ENCODE results near the gene STK32A.
"Not testable (repeated sequence)": the region's sequence is repeated elsewhere in the genome, so short reads cannot be mapped to it uniquely, and the experiment has no call there.

STK32A gene

DNA sequence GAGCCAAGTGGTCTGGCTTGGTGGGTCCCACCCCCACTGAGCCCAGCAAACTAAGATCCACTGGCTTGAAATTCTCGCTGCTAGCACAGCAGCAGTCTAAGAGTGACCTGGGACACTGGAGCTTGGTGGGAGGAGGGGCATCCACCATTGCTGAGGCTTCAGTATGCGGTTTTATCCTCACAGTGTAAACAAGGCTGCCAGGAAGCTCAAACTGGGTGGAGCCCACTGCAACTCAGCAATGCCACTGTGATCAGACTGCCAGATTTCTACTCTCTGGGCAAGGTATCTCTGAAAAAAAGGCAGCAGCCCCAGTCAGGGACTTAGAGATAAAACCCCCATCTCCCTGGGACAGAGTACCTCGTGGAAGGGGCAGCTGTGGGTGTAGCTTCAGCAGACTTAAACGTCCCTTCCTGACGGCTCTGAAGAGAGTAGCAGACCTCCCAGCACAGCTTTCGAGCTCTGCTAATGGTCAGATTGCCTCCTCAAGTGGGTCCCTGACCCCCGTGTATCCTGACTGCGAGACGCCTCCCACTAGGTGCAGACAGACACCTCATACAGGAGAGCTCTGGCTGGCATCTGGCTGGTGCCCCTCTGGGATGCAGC is 18.2 kb upstream of the STK32A start:
- Histone ChIP-seq H3K4me1 (ENCODE audit: control insufficient read depth, insufficient read depth, low read length) (peaks cover 11% of the 10 kb centered on the region), H3K9ac (ENCODE audit: low read depth, low read length) (no peak overlapping the region), H3K36me3 (ENCODE audit: control insufficient read depth, insufficient read depth, low read length) (no peaks in the 10 kb centered on the region), H3K9me3 (ENCODE audit: control insufficient read depth, insufficient read depth, low read length) (no peaks in the 10 kb centered on the region), H3K4me3 (ENCODE audit: low read depth, low read length) (peak overlapping the region; percentile 33; the same call in 1 of the 2 replicates), H3K27me3 (ENCODE audit: control insufficient read depth, insufficient read depth, low read length) (no peaks in the 10 kb centered on the region), H3K27ac (ENCODE audit: low read depth, low read length) (no peak overlapping the region)

DNA sequence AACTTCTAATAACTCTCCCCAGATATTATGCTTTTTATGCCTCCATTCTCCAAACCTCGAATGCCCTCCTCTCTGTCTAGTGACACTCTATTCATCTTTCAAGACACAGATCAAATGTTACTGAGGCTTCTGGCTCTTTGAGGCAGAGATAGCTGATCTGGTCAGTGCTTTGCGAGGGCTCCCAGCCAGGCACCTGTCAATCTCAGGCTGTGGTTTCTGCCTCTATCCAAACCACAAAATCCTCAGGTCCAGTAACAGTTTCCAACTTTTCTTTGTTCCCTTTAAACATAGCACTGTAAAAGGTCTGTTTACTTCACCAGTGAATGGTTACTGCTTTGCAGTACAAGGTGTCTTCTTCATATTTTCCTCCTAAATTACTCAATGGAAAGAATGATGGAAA is 11.5 kb upstream of the STK32A start:
- H3K4me1 ChIP-seq (ENCODE audit: control insufficient read depth, insufficient read depth, low read length), result peaks cover 7% of the 10 kb centered on the region
- no peak overlapping the region for H3K9ac ChIP-seq (ENCODE audit: low read depth, low read length)
- no peaks in the 10 kb centered on the region for H3K36me3 ChIP-seq (ENCODE audit: control insufficient read depth, insufficient read depth, low read length)
- H3K27me3 ChIP-seq (ENCODE audit: control insufficient read depth, insufficient read depth, low read length), result no peaks in the 10 kb centered on the region
- no peak overlapping the region for H3K4me3 ChIP-seq (ENCODE audit: low read depth, low read length)
- no peak overlapping the region for H3K27ac ChIP-seq (ENCODE audit: low read depth, low read length)
- no peaks in the 10 kb centered on the region for H3K9me3 ChIP-seq (ENCODE audit: control insufficient read depth, insufficient read depth, low read length)

DNA sequence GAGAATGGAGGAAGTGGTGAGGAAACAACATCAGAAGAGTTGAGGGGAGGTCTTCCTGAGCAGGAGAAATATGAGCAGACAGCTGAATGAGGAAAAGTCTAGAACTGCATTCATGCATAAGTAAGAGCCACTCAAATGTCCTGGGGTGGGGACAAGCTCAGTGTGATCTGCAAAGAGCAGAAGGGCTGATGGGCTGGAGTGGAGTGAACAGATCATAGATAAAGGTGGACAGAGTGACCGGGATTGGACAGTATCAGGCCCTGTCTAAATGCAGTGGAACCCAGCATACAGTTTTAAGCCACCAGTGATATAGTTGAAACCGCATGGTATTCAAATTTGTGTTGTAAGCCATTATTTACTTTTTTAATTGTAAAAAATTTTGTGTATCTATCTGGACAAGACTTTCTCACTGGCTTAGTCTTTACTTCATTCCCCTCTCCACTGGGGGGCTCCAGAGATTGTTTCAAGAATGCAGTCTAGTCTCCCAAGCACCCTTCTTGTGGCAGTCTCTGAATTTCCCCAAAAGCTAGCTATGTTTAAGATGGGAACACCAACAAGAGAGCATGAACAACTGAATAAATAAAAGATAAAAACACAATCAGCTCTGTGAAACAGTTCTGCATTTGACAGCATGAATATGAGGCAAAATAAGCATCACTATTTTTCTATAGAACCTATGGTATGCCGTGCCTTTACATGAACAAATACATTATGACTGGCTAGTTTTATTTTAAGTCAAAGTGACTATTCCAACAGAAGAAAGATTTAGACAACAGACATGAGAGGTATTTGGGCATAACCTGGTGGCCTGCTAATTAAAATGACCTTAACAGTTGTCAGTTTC is 10.7 kb upstream of the STK32A start:
- no peak overlapping the region for H3K27ac ChIP-seq (ENCODE audit: low read depth, low read length)

DNA sequence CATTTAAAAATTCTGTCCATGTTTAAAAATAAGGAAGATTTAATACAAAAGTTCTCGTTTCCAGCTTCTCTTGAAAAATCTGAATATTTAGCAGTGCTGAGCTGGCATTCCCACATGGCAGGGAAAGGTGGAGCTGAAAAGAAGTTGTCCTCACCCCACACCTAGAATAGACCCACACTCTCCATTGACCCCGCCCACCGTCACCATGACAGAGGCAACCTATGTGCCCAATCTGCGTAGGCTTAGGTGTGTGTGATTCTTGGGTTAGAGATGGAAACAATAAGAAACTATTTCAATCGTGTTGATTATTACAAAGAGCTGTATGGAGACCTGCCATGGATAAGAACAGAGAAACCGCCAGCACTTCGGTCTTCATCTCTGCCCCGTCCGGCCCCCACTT is 8.9 kb upstream of the STK32A start:
- H3K9me3 ChIP-seq (ENCODE audit: control insufficient read depth, insufficient read depth, low read length), result no peaks in the 10 kb centered on the region
- no peak overlapping the region for H3K4me3 ChIP-seq (ENCODE audit: low read depth, low read length)
- no peak overlapping the region for H3K27ac ChIP-seq (ENCODE audit: low read depth, low read length)
- peaks cover 7% of the 10 kb centered on the region for H3K4me1 ChIP-seq (ENCODE audit: control insufficient read depth, insufficient read depth, low read length)
- no peaks in the 10 kb centered on the region for H3K36me3 ChIP-seq (ENCODE audit: control insufficient read depth, insufficient read depth, low read length)
- peaks cover 9% of the 10 kb centered on the region for H3K27me3 ChIP-seq (ENCODE audit: control insufficient read depth, insufficient read depth, low read length)
- H3K9ac ChIP-seq (ENCODE audit: low read depth, low read length), result no peak overlapping the region

More for the DNA sequence above, 10.7 kb upstream of the STK32A start:
- Histone ChIP-seq H3K27me3 (ENCODE audit: control insufficient read depth, insufficient read depth, low read length) (no peaks in the 10 kb centered on the region), H3K36me3 (ENCODE audit: control insufficient read depth, insufficient read depth, low read length) (no peaks in the 10 kb centered on the region), H3K4me1 (ENCODE audit: control insufficient read depth, insufficient read depth, low read length) (peaks cover 7% of the 10 kb centered on the region), H3K9me3 (ENCODE audit: control insufficient read depth, insufficient read depth, low read length) (no peaks in the 10 kb centered on the region), H3K4me3 (ENCODE audit: low read depth, low read length) (no peak overlapping the region), H3K9ac (ENCODE audit: low read depth, low read length) (no peak overlapping the region)

DNA sequence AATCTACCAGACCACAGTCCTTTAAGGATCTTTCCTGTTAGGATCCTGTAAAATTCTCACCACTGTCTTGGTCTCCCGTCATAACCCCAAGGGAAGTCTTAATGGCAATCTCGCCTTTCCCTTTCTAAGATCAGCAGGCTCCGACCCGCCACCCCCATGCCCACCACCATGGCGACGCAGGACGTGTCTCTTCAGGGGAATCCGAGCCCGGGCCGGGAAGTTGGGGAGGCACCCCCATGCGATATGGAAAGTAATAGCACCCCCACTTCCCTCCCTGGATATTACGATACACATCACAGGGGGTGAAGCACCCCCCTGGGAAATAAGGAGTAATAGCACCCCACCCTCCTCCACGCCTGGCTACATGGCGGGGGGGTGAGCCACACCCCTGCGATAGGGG is 8.3 kb upstream of the STK32A start:
- Histone ChIP-seq H3K9me3 (ENCODE audit: control insufficient read depth, insufficient read depth, low read length) (no peaks in the 10 kb centered on the region), H3K9ac (ENCODE audit: low read depth, low read length) (no peak overlapping the region)

DNA sequence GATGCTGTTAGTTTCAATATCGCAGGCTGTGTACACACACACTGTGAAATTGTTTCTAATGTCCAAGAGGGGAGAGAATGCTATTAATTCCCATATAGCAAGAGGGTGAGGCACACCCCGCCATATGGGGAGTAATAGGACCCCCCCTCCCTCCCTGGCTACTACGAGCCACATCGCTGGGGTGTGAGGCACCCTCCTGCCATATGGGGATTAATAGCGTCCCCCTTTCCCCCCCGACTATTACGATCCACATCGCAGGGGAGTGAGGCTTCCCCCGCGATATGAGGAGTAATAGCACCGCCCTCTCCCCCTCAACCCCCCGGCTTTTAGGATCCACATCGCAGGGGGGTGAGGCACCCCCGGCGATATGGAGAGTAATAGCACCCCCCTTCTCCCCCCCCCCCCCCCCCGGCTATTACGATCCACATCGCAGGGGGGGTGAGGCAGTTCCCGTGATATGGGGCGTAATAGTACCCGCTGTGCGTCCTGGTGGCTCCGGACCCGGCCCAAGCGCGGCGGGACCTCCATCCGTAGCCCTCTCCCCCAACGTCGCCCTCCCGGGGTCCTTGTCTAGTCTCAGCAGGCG is 494 bp upstream of the STK32A start:
- peaks cover 54% of the 10 kb centered on the region for H3K27me3 ChIP-seq (ENCODE audit: control insufficient read depth, insufficient read depth, low read length)
- H3K4me3 ChIP-seq (ENCODE audit: low read depth, low read length), result peak overlapping the region; percentile 82
- H3K36me3 ChIP-seq (ENCODE audit: control insufficient read depth, insufficient read depth, low read length), result no peaks in the 10 kb centered on the region
- no peak overlapping the region for H3K27ac ChIP-seq (ENCODE audit: low read depth, low read length)
- no peaks in the 10 kb centered on the region for H3K9me3 ChIP-seq (ENCODE audit: control insufficient read depth, insufficient read depth, low read length)
- H3K4me1 ChIP-seq (ENCODE audit: control insufficient read depth, insufficient read depth, low read length), result no peaks in the 10 kb centered on the region; the same call in 1 of the 2 replicates
- H3K9ac ChIP-seq (ENCODE audit: low read depth, low read length), result no peak overlapping the region

More for the DNA sequence above, 8.3 kb upstream of the STK32A start:
- Histone ChIP-seq H3K27me3 (ENCODE audit: control insufficient read depth, insufficient read depth, low read length) (peaks cover 15% of the 10 kb centered on the region), H3K4me3 (ENCODE audit: low read depth, low read length) (no peak overlapping the region), H3K36me3 (ENCODE audit: control insufficient read depth, insufficient read depth, low read length) (no peaks in the 10 kb centered on the region), H3K27ac (ENCODE audit: low read depth, low read length) (no peak overlapping the region), H3K4me1 (ENCODE audit: control insufficient read depth, insufficient read depth, low read length) (peaks cover 7% of the 10 kb centered on the region)

DNA sequence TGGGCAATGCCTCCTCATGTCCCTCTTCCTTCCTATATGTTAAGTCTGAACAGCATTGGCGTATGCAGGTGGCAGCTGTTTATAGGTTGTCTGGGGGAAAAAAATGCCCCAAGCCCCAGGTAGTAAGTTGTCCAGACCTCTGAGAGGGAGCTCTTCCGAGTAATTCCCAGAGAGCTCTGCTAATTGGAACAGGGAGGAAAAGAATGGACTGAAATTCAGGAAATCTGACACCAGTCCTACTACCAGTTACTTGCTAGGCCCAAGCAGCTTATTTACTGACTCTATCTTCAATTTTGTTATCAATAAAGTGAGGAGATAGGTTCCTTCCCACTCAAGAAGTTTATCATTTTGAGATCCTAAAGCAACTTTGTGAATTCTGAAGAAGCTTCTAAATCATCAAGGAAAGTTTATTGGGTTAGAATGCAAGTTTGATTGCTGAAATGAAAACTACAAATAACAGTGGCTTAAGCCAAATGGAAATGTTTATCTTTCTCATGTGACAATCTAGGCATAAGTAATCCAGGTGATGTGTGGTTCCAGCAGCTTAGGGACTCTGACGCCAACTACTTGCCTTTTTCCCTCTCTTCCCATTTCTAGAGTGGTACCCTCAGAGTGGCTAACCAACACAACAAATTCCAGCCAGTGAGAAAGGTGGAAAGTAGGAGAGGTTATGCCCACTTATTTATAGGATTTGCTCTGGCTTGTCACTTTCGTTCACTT is 5.6 kb downstream of the STK32A start:
- Histone ChIP-seq H3K4me1 (ENCODE audit: control insufficient read depth, insufficient read depth, low read length) (peaks cover 8% of the 10 kb centered on the region; the same call in 1 of the 2 replicates), H3K36me3 (ENCODE audit: control insufficient read depth, insufficient read depth, low read length) (no peaks in the 10 kb centered on the region), H3K27me3 (ENCODE audit: control insufficient read depth, insufficient read depth, low read length) (peaks cover 6% of the 10 kb centered on the region; the same call in 1 of the 2 replicates), H3K27ac (ENCODE audit: low read depth, low read length) (no peak overlapping the region), H3K9ac (ENCODE audit: low read depth, low read length) (no peak overlapping the region), H3K9me3 (ENCODE audit: control insufficient read depth, insufficient read depth, low read length) (no peaks in the 10 kb centered on the region), H3K4me3 (ENCODE audit: low read depth, low read length) (no peak overlapping the region)

DNA sequence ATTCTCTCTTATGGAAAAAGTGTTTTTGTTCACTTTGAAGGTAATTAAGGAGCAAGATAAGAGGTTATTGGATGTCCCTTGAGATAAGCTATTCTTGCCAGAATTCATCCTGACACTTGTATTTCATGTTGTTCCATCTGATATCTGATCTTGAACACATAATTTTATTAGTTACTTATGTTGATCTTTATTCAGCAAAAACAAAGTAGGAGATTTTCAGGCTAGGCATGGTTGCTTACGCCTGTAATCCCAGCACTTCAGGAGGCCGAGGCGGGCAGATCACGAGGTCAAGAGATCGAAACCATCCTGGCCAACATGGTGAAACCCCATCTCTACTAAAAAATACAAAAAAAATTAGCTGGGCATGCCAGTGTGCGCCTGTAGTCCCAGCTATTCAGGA is 8.4 kb downstream of the STK32A start:
- not testable (repeated sequence) for H3K36me3 ChIP-seq (ENCODE audit: control insufficient read depth, insufficient read depth, low read length); H3K9ac ChIP-seq (ENCODE audit: low read depth, low read length); H3K27me3 ChIP-seq (ENCODE audit: control insufficient read depth, insufficient read depth, low read length); H3K4me3 ChIP-seq (ENCODE audit: low read depth, low read length); H3K27ac ChIP-seq (ENCODE audit: low read depth, low read length); H3K9me3 ChIP-seq (ENCODE audit: control insufficient read depth, insufficient read depth, low read length); H3K4me1 ChIP-seq (ENCODE audit: control insufficient read depth, insufficient read depth, low read length)

DNA sequence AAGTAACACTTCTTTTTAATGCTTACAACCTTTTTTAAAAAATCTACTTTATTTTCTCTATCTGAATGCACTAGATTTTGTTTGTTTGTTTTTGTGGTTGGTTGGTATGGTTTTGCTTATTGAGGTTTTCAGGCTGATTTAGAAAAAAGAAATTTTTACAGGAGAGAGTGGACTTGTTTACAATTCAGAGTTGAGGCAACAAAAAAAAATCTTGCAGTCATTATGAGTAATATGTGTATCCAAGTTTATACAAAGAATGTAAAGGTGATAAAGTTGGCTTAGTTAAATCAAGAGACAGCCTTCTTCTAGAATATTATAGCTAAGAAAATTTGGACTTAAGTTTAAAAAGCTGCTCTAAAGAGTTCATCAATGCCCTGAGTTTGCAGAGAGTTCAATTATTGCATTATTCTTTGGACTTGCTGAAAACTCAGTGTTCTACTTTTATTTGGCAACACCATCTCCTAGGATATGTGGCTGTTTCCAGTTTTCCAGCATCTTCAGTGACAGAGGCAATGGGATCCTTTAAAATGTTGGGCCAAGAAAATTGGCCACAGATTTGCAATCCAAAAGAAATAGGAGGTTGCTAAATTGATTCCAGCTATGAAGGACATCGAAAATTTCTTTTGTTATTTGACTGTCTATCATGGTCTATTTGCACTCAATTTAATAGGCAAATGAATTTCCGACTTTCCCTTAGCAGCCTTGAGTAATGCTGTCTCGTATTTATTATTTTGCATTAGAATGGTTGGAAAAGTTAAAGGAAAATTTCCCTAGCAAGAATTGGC is 10.7 kb downstream of the STK32A start:
- Histone ChIP-seq H3K27ac (ENCODE audit: low read depth, low read length) (no peak overlapping the region), H3K36me3 (ENCODE audit: control insufficient read depth, insufficient read depth, low read length) (no peaks in the 10 kb centered on the region), H3K9ac (ENCODE audit: low read depth, low read length) (no peak overlapping the region), H3K9me3 (ENCODE audit: control insufficient read depth, insufficient read depth, low read length) (no peaks in the 10 kb centered on the region), H3K4me3 (ENCODE audit: low read depth, low read length) (no peak overlapping the region), H3K4me1 (ENCODE audit: control insufficient read depth, insufficient read depth, low read length) (peaks cover 1% of the 10 kb centered on the region; the same call in 1 of the 2 replicates), H3K27me3 (ENCODE audit: control insufficient read depth, insufficient read depth, low read length) (no peaks in the 10 kb centered on the region)

DNA sequence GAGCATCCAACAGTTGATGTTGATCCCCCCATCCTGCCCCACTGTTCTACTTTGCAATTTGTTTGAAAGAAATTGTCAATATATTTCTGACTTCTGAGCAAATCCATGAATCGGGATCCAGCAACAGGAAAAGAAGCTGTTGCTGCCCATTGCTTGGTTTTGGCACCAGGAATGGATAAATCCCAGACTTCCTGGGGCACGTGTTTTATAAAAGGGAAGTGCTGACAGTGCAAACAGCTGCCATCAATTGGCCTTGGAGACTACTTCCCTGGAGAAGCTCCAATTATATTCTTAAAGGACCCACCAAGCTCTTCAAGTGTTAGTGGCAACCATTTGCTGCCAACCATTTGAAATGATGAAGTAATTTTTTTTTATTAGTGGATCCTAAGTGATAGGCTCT is 13.7 kb downstream of the STK32A start:
- no peaks in the 10 kb centered on the region for H3K36me3 ChIP-seq (ENCODE audit: control insufficient read depth, insufficient read depth, low read length)
- H3K4me3 ChIP-seq (ENCODE audit: low read depth, low read length), result no peak overlapping the region
- H3K9ac ChIP-seq (ENCODE audit: low read depth, low read length), result no peak overlapping the region
- H3K27ac ChIP-seq (ENCODE audit: low read depth, low read length), result no peak overlapping the region
- no peaks in the 10 kb centered on the region for H3K4me1 ChIP-seq (ENCODE audit: control insufficient read depth, insufficient read depth, low read length)
- no peaks in the 10 kb centered on the region for H3K9me3 ChIP-seq (ENCODE audit: control insufficient read depth, insufficient read depth, low read length)
- H3K27me3 ChIP-seq (ENCODE audit: control insufficient read depth, insufficient read depth, low read length), result no peaks in the 10 kb centered on the region
